GM12872 (cell line): ENCODE data around the gene NOL4L.

Experiments
- TF ChIP-seq, protein P1 (sequence below): IDR thresholded peaks from 3 replicates; pipeline ENCODE4 v1.5.1; 2011; ENCODE audit warnings: low read depth, mild to moderate bottlenecking, low read length, moderate library complexity; ENCODE audit not compliant: insufficient read depth

The NOL4L gene

GRCh38 chr20:32396646-32397160, 188.4 kb downstream of the NOL4L start:
- TF ChIP-seq, protein P1, sequence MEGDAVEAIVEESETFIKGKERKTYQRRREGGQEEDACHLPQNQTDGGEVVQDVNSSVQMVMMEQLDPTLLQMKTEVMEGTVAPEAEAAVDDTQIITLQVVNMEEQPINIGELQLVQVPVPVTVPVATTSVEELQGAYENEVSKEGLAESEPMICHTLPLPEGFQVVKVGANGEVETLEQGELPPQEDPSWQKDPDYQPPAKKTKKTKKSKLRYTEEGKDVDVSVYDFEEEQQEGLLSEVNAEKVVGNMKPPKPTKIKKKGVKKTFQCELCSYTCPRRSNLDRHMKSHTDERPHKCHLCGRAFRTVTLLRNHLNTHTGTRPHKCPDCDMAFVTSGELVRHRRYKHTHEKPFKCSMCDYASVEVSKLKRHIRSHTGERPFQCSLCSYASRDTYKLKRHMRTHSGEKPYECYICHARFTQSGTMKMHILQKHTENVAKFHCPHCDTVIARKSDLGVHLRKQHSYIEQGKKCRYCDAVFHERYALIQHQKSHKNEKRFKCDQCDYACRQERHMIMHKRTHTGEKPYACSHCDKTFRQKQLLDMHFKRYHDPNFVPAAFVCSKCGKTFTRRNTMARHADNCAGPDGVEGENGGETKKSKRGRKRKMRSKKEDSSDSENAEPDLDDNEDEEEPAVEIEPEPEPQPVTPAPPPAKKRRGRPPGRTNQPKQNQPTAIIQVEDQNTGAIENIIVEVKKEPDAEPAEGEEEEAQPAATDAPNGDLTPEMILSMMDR: no peak

GRCh38 chr20:32395066-32395465, 190.1 kb downstream of the NOL4L start:
- TF ChIP-seq, protein P1: no peak
